ENCODE results near the gene INCA1. TPM values are rescaled to one million over a fixed set of nuclear protein-coding genes. Genes with fewer than 3 reads are reported as not detected.

The INCA1 gene
- total RNA-seq, 2 donors from 2014 or later = 1.7 to 2.9 TPM

GRCh38 chr17:4941319-4941610 lies 56.1 kb downstream of the INCA1 start:
- Histone ChIP-seq H3K4me3 (peak overlapping the region; percentile 91), H3K27me3 (no peaks in the 10 kb centered on the region), H3K27ac (peak overlapping the region in 1 of 2 donors; percentile 96), H3K9me3 (no peaks in the 10 kb centered on the region), H3K36me3 (peaks cover 60% of the 10 kb centered on the region), H3K4me1 (peaks cover 3 to 66% of the 10 kb centered on the region in 2 donors)
- no peak for DNase-seq (ENCODE audit: low spot score)
- no peak for TF ChIP-seq CTCF (IDR thresholded peaks at IDR 0.05)

GRCh38 chr17:4940555-4941318 lies 56.6 kb downstream of the INCA1 start:
- peak overlapping the region; percentile 92 to 96 for H3K27ac ChIP-seq
- H3K4me3 ChIP-seq = peak overlapping the region; percentile 91
- H3K4me1 ChIP-seq = peaks cover 3 to 61% of the 10 kb centered on the region in 2 donors
- TF ChIP-seq CTCF (IDR thresholded peaks at IDR 0.05) = no peak
- no peak for DNase-seq (ENCODE audit: low spot score)
- no peaks in the 10 kb centered on the region for H3K27me3 ChIP-seq
- no peaks in the 10 kb centered on the region for H3K9me3 ChIP-seq
- H3K36me3 ChIP-seq = peaks cover 57% of the 10 kb centered on the region

GRCh38 chr17:4939796-4940554 lies 57.3 kb downstream of the INCA1 start, which contains the start of the genes RNF167 and SLC25A11:
RNF167 (plus strand) TSS chr17:4940268; CDS start chr17:4940910, 642 bp downstream.
SLC25A11 (minus strand) TSS chr17:4940046; CDS start chr17:4939910, 136 bp downstream.
- peak; percentile 98 for DNase-seq (ENCODE audit: low spot score)
- peaks cover 3 to 54% of the 10 kb centered on the region in 2 donors for H3K4me1 ChIP-seq
- peak within 1 kb of the TSS; percentile 91 for H3K4me3 ChIP-seq
- peaks cover 49% of the 10 kb centered on the region for H3K36me3 ChIP-seq
- peak within 1 kb of the TSS; percentile 92 to 96 for H3K27ac ChIP-seq
- no peaks in the 10 kb centered on the region for H3K9me3 ChIP-seq
- peak in 1 of 2 donors; percentile 30 for TF ChIP-seq CTCF (IDR thresholded peaks at IDR 0.05)
- H3K27me3 ChIP-seq = no peaks in the 10 kb centered on the region

- H3K4me1 ChIP-seq = peaks cover 3 to 51% of the 10 kb centered on the region in 2 donors
- H3K27ac ChIP-seq = peak overlapping the region; percentile 92 to 96
- TF ChIP-seq CTCF (IDR thresholded peaks at IDR 0.05) = no peak
- DNase-seq (ENCODE audit: low spot score) = no peak
- H3K9me3 ChIP-seq = no peaks in the 10 kb centered on the region
- peak overlapping the region; percentile 91 for H3K4me3 ChIP-seq
- H3K36me3 ChIP-seq = peaks cover 45% of the 10 kb centered on the region
- H3K27me3 ChIP-seq = no peaks in the 10 kb centered on the region
Measured at GRCh38 chr17:4939546-4939795, 57.9 kb downstream of the INCA1 start.

- H3K27me3 ChIP-seq = no peaks in the 10 kb centered on the region
- H3K36me3 ChIP-seq = peaks cover 41% of the 10 kb centered on the region
- H3K9me3 ChIP-seq = no peaks in the 10 kb centered on the region
- H3K27ac ChIP-seq = peak overlapping the region; percentile 92 to 96
- TF ChIP-seq CTCF (IDR thresholded peaks at IDR 0.05) = no peak
- no peak for DNase-seq (ENCODE audit: low spot score)
- H3K4me3 ChIP-seq = peak overlapping the region; percentile 91
- peaks cover 3 to 51% of the 10 kb centered on the region in 2 donors for H3K4me1 ChIP-seq
Measured at GRCh38 chr17:4938688-4939545, 58.4 kb downstream of the INCA1 start.

Small RNA genes within 50 kb of the gene (microRNA-seq; reads per million reads assigned to microRNA genes)
- gene MIR6864 (ENCODE audit: borderline number of aligned reads in 2 of 2, borderline replicate concordance in 1 of 2) = 0 to 0.71 reads per million in 2 donors
- gene MIR6865 (ENCODE audit: borderline number of aligned reads in 2 of 2, borderline replicate concordance in 1 of 2) = 0 to 1.4 reads per million in 2 donors

Other genes starting within 250 kb of the INCA1 start
- gene TM4SF5, start 225.6 kb downstream of the INCA1 start, total RNA-seq = not detected
- 1 to 10 TPM in 1 of 2 donors, not detected in 1; 3.9 TPM for gene VMO1, start 211.2 kb downstream of the INCA1 start, total RNA-seq
- gene GLTPD2, start 208.6 kb downstream of the INCA1 start, total RNA-seq = not detected
- gene PSMB6, start 201.4 kb downstream of the INCA1 start, total RNA-seq = 100 to 1,000 TPM; 153 to 201 TPM
- 1 to 10 TPM; 5.5 to 6.7 TPM for gene PLD2, start 190.4 kb downstream of the INCA1 start, total RNA-seq
- gene MINK1, start 164.2 kb downstream of the INCA1 start, total RNA-seq = 10 to 100 TPM; 20.9 to 22.2 TPM
- gene C17orf107, start 98.0 kb downstream of the INCA1 start, total RNA-seq = 1 to 10 TPM; 1.7 to 4.2 TPM
- 100 to 1,000 TPM in 1 of 2 donors, 10 to 100 TPM in 1; 49.3 to 167 TPM for gene CHRNE, start 94.4 kb downstream of the INCA1 start, total RNA-seq
- not detected for gene GP1BA, start 65.2 kb downstream of the INCA1 start, total RNA-seq
- 100 to 1,000 TPM in 1 of 2 donors, 10 to 100 TPM in 1; 99.5 to 188 TPM for gene SLC25A11, start 57.5 kb downstream of the INCA1 start, total RNA-seq
- gene RNF167, start 57.3 kb downstream of the INCA1 start, total RNA-seq = 10 to 100 TPM; 66.9 to 68.6 TPM
- 100 to 1,000 TPM; 218 to 425 TPM for gene PFN1, start 49.0 kb downstream of the INCA1 start, total RNA-seq
- gene ENO3, start 46.4 kb downstream of the INCA1 start, total RNA-seq = 100 to 1,000 TPM; 235 to 563 TPM
- gene SPAG7, start 29.7 kb downstream of the INCA1 start, total RNA-seq = 100 to 1,000 TPM in 1 of 2 donors, 10 to 100 TPM in 1; 83.9 to 122 TPM
- 10 to 100 TPM; 20.3 to 24.7 TPM for gene CAMTA2, start 9.8 kb downstream of the INCA1 start, total RNA-seq
- 100 to 1,000 TPM; 179 to 232 TPM for gene KIF1C, start 428 bp upstream of the INCA1 start, total RNA-seq
- not detected for gene SLC52A1, start 37.9 kb upstream of the INCA1 start, total RNA-seq
- 1 to 10 TPM; 7.2 to 7.4 TPM for gene ZFP3, start 80.9 kb upstream of the INCA1 start, total RNA-seq
- gene ZNF232, start 114.4 kb upstream of the INCA1 start, total RNA-seq = 1 to 10 TPM; 2.7 to 5.6 TPM
- gene USP6, start 118.5 kb upstream of the INCA1 start, total RNA-seq = not detected
- 1 to 10 TPM; 4.7 to 4.8 TPM for gene ZNF594, start 194.3 kb upstream of the INCA1 start, total RNA-seq
- gene SCIMP, start 237.3 kb upstream of the INCA1 start, total RNA-seq = 1 to 10 TPM; 1.1 to 2.8 TPM

Data from right atrium auricular region (tissue), 2 donors.